Kidney glomerular epithelial cell (primary cell): ENCODE results near the gene KMT2D.

Experiments used
- DNase-seq: peaks from one replicate; lab custom pipeline; 2025; lab: John Stamatoyannopoulos, UW

The KMT2D gene, protein sequence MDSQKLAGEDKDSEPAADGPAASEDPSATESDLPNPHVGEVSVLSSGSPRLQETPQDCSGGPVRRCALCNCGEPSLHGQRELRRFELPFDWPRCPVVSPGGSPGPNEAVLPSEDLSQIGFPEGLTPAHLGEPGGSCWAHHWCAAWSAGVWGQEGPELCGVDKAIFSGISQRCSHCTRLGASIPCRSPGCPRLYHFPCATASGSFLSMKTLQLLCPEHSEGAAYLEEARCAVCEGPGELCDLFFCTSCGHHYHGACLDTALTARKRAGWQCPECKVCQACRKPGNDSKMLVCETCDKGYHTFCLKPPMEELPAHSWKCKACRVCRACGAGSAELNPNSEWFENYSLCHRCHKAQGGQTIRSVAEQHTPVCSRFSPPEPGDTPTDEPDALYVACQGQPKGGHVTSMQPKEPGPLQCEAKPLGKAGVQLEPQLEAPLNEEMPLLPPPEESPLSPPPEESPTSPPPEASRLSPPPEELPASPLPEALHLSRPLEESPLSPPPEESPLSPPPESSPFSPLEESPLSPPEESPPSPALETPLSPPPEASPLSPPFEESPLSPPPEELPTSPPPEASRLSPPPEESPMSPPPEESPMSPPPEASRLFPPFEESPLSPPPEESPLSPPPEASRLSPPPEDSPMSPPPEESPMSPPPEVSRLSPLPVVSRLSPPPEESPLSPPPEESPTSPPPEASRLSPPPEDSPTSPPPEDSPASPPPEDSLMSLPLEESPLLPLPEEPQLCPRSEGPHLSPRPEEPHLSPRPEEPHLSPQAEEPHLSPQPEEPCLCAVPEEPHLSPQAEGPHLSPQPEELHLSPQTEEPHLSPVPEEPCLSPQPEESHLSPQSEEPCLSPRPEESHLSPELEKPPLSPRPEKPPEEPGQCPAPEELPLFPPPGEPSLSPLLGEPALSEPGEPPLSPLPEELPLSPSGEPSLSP (N-terminal part only)

DNA sequence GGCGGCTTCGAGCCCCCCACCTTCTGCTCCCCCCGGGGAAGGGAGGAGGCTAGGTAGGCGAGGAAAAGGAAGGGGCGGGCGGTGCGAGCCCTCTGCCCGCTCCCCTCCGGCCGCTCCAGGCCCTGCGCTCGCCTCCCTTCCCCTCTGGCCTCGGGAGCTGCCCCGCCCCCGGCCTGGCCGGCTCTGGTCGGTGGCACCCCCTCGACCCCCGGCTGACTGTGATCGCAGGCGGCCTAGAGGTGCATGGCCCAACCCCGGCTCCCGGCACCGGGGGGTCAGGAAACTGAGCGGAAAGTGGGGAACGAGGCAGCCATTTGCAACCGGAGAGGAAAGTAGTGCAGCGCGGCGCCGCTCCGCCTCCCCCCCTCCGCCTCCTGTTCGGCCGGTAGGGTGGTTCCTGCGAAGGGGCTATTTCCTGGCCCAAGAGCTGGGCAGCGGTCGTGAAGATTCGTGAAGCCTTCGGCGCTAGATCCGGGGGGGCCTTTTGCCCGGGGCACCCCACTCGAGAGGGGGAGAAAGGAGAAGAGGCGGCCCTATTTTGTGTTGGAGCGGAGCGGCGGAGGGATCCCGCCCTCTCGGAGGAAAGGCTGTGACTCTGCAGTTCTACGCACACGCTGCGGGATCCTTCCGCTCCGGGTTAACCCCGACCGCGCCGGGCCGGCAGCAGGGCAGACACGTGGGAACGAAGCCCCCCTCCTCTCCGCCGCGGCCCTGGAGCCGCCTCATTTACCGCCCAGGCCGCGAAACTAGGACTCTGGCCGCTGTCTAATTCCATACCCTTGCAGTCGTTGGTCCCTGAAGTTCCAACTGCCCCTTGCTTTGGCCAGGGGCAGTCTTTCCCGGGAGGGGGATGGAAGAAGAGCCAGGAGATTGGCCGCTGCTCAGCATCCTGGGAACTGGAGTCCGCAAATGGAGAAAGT is at the start of gene KMT2D:
Gene KMT2D, minus strand, starts transcription at position 558 of the 920 bp plus-strand sequence. CDS start 5,470 bp downstream, outside the sequence.
- peak; percentile 80 for DNase-seq

DNA sequence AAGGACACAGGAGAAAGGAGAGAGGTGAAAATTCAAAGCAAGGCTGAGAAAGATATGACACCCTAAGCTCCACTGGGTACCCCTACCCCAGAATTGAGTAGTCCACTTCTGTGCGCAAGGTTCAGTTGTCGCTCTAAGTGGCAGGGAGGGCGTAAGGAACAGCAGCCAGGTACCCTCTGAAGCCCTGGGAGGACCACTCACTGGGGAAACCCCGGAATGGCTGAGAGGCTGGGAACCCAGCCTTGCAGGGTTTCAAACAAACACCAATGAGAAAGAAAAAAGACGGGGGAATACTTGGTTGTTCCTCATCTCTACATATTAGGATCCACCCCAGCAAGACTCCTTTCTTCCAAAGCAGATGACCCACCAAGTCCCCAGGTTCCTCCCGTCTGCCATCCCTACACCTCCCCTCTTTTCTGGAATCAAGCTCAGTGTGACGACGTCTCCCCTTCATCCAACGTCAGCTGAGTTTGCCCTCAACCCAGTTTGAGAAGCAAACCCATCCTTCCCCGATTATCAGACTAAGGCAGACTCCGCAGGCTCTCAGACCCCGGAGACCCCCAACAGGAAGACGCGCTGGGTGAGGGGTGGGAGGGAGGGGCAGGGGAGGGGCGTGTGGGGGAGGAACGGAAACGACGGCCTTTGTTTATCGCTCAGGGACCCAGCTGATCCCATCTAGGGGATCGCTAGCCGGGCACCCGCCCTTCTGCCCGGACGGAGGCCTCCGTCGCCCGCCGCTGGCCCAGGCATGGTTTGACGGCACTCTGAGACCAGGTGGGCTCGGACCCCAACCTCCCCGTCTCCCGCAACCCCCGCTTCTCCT is 49.3 kb upstream of the KMT2D start:
- no peak for DNase-seq

DNA sequence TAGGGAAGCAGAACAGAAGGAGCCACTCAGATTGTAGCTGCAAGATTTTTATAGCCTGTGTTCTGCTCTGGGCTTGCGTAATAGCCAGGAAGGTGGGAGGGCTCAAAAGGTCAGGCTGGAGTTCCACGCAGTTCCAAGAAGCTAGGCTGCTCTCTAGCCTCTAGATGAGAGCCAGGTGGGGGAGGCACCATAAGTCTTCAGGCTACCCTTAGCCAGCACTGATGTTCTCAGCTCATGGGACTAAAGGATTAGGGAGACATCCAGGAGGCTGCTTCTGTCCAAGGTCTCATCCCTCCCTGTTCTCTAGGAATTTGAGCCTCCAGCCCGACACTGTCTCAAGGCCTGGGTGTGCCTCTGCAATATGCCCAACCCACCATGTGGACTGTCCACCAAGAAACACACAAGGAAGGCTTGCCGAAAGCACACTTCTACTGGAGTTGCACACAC is 48.4 kb upstream of the KMT2D start:
- DNase-seq: peak; percentile 13

DNA sequence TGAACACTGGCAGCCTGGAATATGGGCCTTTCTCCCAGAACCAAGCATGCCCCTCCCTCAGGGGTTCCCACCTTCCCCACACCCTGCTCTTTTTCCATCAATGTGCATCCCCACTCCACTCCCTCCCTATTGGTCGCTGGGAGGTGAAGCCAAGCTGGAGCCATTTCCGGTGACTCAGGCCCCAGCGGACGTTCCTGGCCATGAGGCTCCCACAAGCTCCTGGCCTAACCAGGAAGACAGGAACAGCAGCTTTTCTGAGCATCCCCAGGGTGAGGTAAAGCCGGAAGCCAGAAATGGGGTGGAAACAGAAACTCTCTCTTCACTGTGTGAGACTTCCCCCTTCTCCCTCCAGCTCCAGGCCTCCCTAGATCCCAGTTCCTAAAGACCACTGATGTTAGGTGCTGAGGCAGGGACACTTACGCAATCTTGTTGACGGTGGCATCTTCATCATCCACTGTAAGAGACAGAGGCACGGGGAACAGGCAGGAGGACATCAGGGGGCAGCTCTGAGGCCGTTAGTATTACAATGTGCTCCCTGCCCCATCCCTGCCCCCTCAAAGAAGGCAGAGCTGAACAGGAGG is 45.0 kb upstream of the KMT2D start:
- no peak for DNase-seq

DNA sequence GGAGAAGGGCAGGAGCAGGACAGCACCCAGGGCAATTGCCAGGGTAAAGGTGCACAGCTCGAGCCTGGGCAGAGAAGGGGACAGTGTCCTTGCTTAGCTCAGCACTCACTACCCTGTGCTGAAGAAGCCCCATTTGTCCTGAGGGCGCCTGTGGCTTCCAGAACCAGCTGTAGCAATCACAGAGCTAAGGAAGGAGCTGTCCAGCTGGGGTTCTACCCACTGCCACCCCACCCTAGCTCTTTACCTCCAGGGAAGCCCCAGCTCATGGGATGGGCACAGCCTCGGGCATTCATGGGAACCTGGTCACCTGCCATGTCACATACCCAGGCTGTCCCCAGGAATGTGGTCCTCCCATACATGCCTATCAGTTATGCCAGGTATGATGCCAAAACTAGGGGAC is 44.2 kb upstream of the KMT2D start:
- no peak for DNase-seq

DNA sequence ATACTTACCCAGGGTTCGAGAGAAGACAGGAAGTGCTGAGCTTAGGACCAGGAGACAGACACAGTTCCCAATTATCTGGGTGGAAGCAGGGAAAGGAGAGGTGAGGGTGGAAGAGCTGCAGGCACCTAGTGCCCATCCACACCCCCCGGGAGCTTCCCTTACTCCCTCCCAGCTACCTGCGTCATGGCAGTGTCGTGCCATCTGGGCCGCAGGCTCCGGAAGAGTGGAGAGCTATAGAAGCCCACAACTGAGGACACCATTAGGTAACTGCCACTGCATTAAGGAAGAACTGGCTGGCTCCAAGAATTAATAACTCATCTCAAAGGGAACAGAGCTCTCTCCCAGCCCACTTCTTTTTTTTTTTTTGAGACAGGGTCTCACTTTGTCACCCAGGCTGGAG is 39.8 kb upstream of the KMT2D start:
- DNase-seq: no peak

DNA sequence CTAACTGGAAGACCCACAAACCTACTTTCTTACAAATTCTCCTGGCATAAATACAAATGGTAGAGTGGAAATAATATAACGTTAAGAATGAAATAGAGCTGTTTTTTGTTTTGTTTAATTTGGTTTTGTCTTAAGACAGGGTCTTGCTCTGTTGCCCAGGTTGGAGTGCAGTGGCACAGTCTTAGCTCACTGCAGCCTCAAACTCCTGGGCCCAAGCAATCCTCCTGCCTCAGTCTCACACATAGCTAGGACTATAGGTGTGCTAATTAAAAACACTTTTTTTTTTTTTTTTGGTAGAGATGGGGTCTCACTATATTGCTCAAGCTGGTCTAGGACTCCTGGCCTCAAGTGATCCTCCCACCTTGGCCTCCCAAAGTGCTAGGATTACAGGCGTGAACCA is 38.1 kb upstream of the KMT2D start:
- no peak for DNase-seq

DNA sequence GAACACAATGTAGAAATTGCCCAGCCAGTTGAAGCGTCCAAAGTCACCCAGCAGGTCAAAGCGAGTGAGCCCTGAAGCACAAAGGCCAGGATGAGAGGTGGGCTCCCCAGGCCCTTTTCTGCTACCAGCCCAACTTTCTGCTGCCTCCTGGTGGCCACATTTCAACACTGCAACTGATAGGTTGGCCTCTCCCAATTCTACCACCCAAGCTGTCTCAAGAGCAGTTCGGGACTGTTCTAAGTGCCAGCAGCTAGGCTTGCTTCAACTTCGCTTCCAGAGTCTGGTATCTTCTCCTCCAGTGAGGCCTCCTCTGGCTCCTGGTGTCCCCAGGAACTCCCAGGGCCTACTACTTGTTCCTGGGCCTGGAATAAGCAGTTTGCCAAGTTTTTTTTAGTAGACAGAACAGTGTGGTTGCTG is 37.4 kb upstream of the KMT2D start:
- DNase-seq: no peak

DNA sequence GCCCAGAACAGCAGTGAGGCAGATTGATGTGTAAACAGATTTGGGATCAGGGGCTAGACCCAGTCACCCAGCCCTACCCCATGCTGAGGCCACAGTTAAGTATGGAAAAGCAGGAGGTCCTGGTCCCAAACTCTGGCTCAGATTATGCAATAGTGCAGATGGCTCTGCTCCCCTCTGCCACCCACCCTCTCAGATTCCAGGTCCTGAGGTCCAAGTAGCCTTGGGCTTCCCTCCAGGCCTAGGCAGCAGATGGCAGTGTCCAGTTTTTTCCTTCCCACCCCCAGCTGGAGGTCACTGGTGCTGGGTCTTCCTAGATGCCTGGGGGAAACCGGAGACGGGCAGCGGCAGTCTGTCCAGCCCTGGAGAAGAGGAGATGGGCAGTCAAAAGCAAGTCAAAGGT is 36.8 kb upstream of the KMT2D start:
- no peak for DNase-seq

DNA sequence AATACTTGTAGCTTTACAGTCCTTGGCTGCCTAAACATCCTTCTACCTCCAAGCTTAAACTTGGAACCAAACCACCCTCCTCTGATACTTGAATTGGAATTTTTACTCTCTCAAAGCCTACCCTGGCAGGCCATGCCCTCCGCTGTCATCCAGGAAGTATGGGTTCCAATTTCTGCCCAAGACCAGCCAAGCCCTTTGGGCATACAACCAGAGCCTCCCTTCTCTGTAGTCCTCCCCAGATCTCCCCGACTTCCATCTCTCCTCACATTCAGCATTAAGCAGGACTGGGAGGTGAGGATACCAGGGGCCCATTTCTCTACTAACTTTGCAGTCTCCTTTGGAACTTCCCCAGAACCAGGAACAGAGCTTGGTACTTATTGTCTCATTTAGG is 34.4 kb upstream of the KMT2D start:
- DNase-seq: no peak

DNA sequence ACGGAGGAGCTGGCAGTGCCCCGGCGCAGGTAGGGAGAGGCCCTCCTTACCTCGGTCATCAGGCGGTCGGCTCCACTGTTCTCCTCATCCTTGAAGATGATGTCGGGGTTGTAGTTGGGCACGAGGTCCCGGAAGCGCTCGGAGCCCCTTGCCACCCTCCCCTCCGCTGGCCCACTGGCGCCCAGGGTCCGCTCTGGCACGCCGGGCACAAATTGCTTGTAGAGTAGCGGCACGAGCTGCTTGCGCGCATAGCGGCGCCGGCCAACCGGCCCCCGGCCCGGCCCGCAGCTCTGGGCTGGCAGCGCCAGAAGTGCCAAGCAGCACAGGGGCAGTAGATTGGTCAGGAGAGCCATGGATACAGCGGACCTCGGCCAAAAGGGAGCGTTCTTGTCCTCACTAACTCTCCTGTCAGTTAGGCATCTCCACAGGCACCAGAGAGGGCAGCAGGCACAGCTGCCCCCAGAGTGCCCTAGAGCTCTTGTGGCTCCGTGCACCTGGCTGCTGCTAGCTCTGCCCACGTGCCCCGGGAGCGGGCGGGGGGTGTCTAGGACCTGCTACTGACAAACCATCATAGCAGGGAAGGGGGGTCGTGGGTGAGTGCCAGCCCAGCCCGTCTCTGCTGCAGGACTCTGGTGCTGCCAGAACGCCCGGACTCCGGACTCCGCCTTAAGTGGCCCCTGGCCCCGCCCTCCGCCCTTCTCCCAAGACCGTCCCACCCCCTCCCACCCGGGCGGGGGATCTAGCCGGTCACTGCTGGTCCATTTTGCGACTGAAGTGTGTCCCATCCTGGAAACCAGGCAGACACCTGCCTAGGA is 33.8 kb upstream of the KMT2D start, which contains the start of gene DHH:
Gene DHH, minus strand, starts transcription at position 642 of the 815 bp plus-strand sequence. Its CDS starts 289 bp downstream, at position 353.
- no peak for DNase-seq

DNA sequence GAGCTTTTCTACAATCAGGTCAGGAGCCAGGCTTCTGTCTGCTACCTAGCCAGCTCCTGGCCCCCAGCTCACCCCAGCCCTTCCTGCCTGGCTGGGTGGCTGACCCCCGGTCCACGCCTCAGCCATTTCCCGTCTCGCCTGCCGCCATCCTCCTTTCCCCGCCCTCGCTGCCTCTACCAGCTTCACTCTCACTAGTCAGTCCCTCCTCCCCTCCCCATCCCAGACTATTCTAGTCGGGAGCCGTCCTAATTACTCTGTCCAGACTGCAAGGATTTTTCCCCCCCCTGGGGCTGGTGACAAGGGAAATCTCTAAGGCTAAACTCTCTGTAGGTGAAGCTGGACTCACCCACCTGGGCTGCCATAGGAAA is 33.2 kb upstream of the KMT2D start:
- DNase-seq: no peak

DNA sequence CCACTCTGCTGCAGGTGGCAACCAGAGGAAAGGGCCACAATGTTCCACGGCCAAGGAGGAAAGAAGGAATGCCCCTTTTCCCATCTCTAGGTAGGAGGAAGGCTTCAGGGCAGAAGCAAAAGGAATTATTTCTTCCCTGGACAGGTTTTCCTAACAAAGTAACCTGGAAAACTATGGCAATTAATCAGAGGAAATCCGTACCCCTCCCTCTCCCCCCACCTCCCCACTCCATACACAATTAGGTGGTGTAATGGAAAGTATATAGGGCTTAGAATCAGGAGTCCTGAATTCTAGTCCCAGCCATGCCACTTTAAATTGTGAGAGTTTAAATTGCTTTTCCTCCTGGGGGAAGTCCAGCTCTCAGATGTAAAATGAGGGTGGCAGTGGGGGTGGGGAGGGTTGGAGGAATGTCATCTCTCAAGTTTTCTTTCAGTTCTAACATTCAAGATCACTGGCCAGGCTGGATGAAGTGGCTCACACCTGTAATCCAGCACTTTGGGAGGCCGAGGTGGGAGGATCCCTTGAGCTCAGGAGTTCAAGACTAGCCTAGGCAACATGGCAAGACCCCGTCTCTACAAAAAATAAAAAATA is 32.3 kb upstream of the KMT2D start:
- no peak for DNase-seq

DNA sequence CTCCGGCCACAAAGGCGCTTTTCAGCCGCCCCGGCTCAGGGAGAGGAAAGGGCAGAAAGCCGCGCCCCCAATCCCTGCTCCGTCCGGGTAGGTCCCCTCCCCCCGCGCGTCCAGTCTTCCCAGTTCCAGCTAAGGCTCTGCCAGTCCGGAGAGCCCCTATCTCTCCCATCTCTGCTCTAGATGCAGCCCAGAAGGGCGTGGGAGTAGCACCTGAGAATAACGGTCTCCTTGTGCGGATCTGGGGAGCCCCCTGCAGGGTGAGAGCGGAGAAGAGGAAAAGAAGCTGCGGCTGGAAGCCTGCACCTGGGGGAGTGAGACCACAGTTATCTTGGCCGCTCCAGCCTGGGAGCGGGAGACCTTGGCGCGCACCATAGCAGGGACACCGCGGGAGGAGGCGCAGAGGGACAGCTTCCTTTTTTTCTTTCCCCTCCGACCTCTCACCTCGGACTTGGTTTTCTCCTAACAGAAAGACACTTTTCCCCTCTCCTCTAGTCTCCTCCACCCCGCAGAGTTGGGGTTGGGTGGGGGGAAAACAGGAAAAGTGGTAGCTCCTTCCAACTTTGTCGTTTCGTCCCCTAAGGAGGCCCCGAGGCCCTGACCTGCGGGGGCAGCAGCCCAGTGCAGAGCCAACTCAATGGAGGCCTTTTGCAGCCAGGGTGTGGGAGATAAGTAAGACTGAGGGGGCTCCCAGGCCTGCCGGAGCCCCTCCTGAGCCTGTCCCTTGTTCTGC is 31.7 kb upstream of the KMT2D start:
- DNase-seq: peak; percentile 73

DNA sequence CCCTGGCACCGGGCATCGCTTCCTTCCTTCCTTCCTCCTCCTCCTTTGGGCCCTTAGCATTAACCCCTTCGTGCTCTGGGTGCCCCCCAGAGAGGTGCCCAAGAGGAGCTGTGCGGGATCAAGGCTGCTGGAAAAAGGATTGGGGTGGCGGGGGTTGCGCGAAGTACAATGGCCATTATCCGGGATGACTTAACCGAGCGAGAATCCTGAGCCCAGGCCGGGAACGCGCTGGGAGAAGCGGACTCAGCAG is 31.2 kb upstream of the KMT2D start:
- no peak for DNase-seq

DNA sequence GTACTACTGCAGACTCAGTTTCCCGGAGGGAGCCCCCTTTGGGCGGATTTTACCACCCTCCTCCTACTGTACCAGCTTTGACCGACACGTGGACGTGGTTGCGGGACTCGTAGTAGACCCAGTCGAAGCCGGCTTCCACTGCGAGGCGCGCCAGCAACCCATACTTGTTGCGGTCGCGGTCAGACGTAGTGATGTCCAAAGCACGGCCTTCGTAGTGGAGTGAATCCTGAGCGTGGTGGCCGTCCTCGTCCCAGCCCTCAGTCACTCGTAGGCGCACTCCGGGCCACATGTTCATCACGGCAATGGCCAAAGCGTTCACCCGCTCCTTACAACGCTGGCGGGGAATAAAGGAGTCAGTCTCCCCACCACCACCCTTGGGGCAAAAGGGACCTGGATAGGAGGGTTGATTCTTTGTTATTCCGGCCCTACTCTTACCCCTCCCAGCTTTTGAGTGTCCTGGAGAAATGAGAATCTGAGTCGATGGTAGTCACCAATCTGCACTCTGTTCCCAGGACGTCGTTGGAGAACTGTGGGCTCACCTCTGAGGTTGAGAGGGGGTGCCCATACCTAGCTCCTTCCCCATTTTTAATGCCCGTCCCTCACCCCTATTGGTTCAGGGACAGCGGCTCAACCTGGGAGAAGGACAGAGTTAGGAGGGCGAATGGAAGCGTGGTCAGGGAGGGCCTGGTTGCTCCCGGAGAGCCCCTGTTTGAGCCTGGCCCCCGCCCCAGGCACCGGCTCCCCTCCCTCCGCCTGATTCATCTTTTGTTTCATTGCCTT is 30.7 kb upstream of the KMT2D start:
- no peak for DNase-seq

DNA sequence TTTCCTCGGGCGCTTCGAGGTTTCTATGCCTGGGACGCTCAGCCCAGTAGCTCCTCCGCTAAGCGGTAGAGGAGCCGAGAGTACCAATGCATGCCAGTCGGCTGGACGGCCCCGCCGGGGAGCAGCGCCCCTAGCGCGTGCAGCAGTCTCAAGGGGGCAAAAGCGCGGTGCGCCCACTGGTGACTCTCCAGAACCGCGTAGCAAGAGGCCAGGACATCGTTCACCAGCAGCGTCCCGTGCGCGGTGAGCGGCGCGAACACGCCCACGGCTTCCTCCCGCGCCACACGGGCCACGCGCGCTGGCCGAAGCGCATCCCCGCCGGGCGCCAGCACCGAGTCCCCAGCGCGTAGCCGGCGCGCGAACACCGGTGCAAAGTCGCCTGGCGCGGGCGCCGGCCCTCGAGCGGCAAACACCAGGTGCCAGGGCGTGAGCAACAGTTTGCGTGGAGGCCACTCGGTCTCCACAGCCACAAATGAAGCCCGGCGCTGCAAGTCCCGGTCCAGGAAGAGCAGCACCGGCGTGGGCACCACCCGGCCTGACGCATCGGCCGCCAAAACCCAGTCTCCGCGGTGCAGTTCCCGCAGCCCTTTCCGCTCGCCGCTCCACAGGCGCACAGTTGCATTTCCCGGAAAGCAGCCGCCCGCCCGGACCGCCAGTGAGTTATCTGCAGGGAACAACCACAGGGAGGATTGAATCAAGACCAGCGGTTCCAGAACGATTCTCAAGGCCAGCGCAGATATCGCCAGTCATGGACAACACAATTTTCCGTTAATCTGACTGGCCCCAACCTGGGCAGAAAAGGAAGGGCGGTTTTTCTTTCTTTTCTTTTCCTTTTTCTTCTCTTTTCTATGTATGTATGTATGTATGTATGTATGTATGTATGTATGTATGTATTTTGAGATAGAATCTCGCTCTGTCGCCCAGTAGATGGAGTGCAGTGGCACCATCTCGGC is 29.5 kb upstream of the KMT2D start:
- peak; percentile 37 for DNase-seq
